ENCODE data around the gene P3H3.

DNA sequence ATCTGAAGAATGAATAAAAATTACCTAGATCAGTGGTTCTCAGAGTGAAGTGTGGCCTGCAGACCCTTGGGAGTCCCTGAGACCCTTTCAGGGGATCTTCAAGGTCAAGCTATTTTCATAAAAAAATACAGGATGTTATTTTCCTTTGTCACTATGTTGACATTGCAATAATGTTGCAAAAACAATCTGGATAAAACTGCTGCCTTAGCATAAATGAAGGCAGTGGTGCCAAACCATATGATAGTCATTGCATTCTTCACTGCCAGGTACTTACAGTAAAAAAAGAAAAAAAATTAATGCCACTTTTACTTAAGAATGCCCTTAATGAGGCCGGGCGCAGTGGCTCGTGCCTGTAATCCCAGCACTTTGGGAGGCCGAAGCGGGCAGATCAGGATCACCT is 40.9 kb upstream of the P3H3 start:
- TF ChIP-seq, protein P1, sequence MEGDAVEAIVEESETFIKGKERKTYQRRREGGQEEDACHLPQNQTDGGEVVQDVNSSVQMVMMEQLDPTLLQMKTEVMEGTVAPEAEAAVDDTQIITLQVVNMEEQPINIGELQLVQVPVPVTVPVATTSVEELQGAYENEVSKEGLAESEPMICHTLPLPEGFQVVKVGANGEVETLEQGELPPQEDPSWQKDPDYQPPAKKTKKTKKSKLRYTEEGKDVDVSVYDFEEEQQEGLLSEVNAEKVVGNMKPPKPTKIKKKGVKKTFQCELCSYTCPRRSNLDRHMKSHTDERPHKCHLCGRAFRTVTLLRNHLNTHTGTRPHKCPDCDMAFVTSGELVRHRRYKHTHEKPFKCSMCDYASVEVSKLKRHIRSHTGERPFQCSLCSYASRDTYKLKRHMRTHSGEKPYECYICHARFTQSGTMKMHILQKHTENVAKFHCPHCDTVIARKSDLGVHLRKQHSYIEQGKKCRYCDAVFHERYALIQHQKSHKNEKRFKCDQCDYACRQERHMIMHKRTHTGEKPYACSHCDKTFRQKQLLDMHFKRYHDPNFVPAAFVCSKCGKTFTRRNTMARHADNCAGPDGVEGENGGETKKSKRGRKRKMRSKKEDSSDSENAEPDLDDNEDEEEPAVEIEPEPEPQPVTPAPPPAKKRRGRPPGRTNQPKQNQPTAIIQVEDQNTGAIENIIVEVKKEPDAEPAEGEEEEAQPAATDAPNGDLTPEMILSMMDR (IDR thresholded peaks at IDR 0.05; ENCODE audit: low read depth, low read length, missing input control): no peak
- no peak for TF ChIP-seq SP1 (IDR thresholded peaks at IDR 0.05)

Data from liver (tissue), 3 donors.